RWPE2 (cell line): ENCODE data around the gene GPR142.
"Not testable (repeated sequence)": the region's sequence is repeated elsewhere in the genome, so short reads cannot be mapped to it uniquely, and the experiment has no call there.

Experiments
- ATAC-seq: fragments of 200-7000 bp; cut with Tn5 transposase; 3 replicates; pipeline ENCODE4 v1.9.1; 2021; ENCODE audit warnings: low read depth
- DNase-seq: peaks from one replicate; pipeline ENCODE4 v3.0.0-alpha.2; 2020; ENCODE audit warnings: low spot score
- H3K27ac ChIP-seq: fragments of 450-650 bp; 2 replicates; pipeline ENCODE4 v1.5.1; 2017; ENCODE audit warnings: mild to moderate bottlenecking; ENCODE audit not compliant: poor library complexity, severe bottlenecking
- H3K27me3 ChIP-seq: fragments of 250-450 bp; sonication (Bioruptor Pico); 2 replicates; pipeline ENCODE4 v1.5.1; 2021; ENCODE audit warnings: mild to moderate bottlenecking, moderate library complexity; ENCODE audit not compliant: insufficient read depth, poor library complexity, severe bottlenecking
- H3K36me3 ChIP-seq: fragments of 250-450 bp; sonication (Bioruptor Pico); 2 replicates; pipeline ENCODE4 v1.5.1; 2020; ENCODE audit warnings: low read depth, mild to moderate bottlenecking, moderate library complexity
- H3K4me1 ChIP-seq: fragments of 250-450 bp; sonication (Bioruptor Pico); 2 replicates; pipeline ENCODE4 v1.5.1; 2021; ENCODE audit warnings: mild to moderate bottlenecking, moderate library complexity; ENCODE audit not compliant: insufficient read depth, poor library complexity, severe bottlenecking
- H3K4me3 ChIP-seq: fragments of 250-450 bp; sonication (Bioruptor Pico); 2 replicates; pipeline ENCODE4 v1.5.1; 2021; ENCODE audit warnings: mild to moderate bottlenecking, moderate library complexity; ENCODE audit not compliant: severe bottlenecking
- H3K9me3 ChIP-seq: fragments of 250-450 bp; sonication (Bioruptor Pico); 2 replicates; pipeline ENCODE4 v1.5.1; 2021; ENCODE audit warnings: mild to moderate bottlenecking, moderate library complexity; ENCODE audit not compliant: severe bottlenecking
- TF ChIP-seq, protein P1 (sequence below): fragments of 450-650 bp; IDR thresholded peaks from one replicate; pipeline ENCODE4 v1.5.1; 2017; ENCODE audit warnings: mild to moderate bottlenecking, moderate library complexity; ENCODE audit not compliant: poor library complexity, severe bottlenecking

The GPR142 gene

DNA sequence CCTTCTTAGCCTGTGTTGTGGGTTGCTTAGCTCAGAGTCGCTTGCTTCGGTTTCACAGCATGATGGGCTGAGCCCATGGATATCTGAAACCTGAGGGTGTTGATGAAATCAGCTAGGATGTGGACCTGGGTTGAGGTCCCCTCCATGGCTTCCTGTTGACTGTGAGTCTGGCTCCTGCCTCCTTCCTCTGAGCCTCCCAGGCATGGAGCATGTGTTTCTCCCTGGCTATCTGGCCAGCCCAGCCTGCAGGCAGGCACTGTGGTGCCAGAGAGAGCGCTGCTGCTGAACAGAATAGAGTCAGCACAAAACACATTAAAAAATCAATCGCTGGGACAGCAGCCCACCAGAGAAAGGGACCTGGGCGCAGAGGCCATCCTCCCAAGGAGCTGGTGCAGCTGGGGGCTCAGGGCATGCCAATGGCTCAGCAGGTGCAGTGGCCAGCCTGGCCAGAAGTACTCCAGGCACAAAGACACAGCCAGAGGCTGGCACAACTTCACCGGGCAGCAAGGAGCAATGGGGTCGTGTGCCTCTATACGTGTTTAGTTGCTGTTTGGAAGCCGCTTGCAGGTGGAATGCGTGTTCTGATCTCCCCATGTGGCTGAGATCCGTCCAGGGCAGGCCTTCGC, 36.3 kb downstream of the GPR142 start:
- no peak overlapping the region for H3K27ac ChIP-seq
- TF ChIP-seq, protein P1, sequence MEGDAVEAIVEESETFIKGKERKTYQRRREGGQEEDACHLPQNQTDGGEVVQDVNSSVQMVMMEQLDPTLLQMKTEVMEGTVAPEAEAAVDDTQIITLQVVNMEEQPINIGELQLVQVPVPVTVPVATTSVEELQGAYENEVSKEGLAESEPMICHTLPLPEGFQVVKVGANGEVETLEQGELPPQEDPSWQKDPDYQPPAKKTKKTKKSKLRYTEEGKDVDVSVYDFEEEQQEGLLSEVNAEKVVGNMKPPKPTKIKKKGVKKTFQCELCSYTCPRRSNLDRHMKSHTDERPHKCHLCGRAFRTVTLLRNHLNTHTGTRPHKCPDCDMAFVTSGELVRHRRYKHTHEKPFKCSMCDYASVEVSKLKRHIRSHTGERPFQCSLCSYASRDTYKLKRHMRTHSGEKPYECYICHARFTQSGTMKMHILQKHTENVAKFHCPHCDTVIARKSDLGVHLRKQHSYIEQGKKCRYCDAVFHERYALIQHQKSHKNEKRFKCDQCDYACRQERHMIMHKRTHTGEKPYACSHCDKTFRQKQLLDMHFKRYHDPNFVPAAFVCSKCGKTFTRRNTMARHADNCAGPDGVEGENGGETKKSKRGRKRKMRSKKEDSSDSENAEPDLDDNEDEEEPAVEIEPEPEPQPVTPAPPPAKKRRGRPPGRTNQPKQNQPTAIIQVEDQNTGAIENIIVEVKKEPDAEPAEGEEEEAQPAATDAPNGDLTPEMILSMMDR = no peak
- H3K36me3 ChIP-seq = no peaks in the 10 kb centered on the region
- H3K4me1 ChIP-seq = no peaks in the 10 kb centered on the region
- H3K27me3 ChIP-seq = no peaks in the 10 kb centered on the region
- no peaks in the 10 kb centered on the region for H3K9me3 ChIP-seq
- H3K4me3 ChIP-seq = no peak overlapping the region
- ATAC-seq = no peak
- DNase-seq = no peak

DNA sequence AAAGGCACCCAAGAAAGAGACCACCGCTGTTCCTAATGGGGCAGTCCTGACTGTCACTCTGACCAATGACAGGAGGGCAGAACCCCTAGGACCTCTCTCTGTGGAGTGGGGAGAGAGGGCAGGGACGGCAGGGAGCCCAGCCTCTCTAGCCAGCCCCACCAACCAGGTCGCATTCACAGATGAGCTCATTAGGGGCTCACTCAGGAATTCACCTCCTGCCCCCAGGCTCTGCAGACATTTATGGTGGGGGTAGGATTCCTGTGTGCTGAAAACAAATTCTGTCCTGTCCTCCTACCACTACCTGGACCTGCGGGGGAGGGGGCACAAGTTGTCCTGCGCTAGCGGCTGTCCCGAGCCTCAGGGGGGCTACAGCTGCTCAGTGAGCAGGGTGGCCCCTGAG, 36.9 kb downstream of the GPR142 start:
- Histone ChIP-seq H3K27me3 (no peaks in the 10 kb centered on the region), H3K9me3 (no peaks in the 10 kb centered on the region), H3K36me3 (no peaks in the 10 kb centered on the region), H3K4me1 (no peaks in the 10 kb centered on the region), H3K4me3 (no peak overlapping the region), H3K27ac (no peak overlapping the region)
- TF ChIP-seq, protein P1 = no peak
- ATAC-seq (no peak), DNase-seq (no peak)

DNA sequence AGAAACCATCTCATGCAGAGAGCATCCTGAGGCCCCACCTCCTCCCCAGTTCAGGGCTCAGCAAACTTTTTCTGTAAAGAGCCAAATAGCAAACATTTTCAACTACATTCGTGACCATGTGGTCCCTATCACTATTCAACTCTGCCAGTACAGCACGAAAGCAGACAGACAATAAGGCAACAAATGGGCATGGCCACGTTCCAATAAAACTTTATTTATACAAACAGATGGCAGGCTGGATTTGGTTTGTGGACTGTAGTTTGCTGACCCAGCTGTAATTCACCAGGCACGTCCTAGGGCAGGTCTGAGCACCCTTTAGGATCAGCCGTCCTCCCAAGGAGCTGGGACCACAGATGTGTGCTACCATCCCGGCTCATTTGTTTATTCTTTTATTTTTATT, 37.5 kb downstream of the GPR142 start:
- ATAC-seq (no peak), DNase-seq (no peak)
- no peaks in the 10 kb centered on the region for H3K27me3 ChIP-seq
- H3K36me3 ChIP-seq = no peaks in the 10 kb centered on the region
- H3K4me1 ChIP-seq = no peaks in the 10 kb centered on the region
- TF ChIP-seq, protein P1 = no peak
- H3K27ac ChIP-seq = no peak overlapping the region
- H3K9me3 ChIP-seq = no peaks in the 10 kb centered on the region
- no peak overlapping the region for H3K4me3 ChIP-seq

DNA sequence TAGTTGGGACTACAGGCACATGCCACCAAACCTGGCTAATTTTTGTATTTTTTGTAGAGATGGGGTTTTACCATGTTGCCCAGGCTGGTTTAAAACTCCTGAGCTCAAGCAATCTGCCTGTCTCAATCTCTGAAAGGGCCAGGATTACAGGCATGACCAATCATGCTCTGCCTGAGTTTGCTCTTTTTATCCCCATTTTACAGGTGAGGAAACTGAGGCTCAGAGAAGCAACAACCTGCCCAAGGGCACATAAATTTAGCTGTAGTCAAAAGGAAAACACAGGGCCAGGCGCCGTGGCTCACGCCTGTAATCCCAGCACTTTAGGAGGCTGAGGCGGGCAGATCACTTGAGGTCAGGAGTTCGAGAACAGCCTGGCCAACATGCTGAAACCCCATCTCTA, 38.0 kb downstream of the GPR142 start:
- H3K4me3 ChIP-seq, H3K36me3 ChIP-seq, H3K27ac ChIP-seq, H3K4me1 ChIP-seq, DNase-seq, H3K9me3 ChIP-seq, H3K27me3 ChIP-seq, ATAC-seq: not testable (repeated sequence)

DNA sequence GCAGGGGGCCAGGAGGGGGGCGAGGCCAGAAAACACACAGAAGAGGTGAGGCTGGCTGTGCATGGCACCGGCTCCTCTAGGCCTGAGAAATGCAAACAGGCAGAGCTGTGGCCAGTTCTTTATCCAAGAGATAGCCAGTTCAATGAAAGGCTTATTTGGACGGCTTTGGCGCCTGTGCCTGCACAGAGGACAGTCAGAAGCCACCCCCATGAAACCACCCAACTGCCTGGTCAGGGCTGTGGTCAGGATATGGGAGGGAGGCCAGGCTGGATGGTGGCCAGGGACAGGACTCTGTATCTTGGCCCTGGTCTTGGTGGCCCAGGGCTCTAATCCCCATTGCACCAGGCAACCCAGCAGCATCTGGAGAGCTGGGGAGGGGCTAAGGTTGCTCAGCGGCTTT, 40.1 kb downstream of the GPR142 start:
- no peaks in the 10 kb centered on the region for H3K9me3 ChIP-seq
- no peaks in the 10 kb centered on the region for H3K4me1 ChIP-seq
- TF ChIP-seq, protein P1 = no peak
- DNase-seq = no peak
- ATAC-seq = no peak
- no peaks in the 10 kb centered on the region for H3K36me3 ChIP-seq
- H3K27me3 ChIP-seq = no peaks in the 10 kb centered on the region
- no peak overlapping the region for H3K4me3 ChIP-seq
- H3K27ac ChIP-seq = no peak overlapping the region
